Measurements from ENCODE around the gene PRTN3. TPM values are rescaled to one million over a fixed set of nuclear protein-coding genes. Genes with fewer than 3 reads are reported as not detected.

Gene PRTN3
- total RNA-seq, 1 donor, result 34.7 TPM

DNA sequence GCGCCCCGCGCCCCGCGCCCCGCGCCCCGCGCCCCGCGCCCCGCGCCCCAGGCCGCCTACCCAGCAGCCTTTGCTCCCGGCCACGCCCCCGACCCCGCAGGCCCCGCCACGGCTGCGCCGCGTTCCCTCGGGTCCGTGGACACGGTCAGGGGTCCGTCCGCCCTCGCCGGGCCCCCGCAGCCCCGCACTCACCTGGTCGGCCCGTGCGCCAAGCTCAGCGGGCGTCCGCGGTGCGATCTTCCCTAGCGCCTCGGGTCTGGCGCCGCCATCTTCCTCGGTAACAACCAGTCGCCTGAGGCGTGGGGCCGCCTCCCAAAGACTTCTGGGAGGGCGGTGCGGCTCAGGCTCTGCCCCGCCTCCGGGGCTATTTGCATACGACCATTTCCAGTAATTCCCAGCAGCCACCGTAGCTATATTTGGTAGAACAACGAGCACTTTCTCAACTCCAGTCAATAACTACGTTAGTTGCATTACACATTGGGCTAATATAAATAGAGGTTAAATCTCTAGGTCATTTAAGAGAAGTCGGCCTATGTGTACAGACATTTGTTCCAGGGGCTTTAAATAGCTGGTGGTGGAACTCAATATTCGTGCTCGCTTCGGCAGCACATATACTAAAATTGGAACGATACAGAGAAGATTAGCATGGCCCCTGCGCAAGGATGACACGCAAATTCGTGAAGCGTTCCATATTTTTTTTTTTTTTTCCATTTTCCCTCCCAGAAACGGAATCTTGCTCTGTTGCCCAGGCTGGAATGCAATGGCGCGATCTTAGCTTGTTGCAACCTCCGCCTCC is 52.3 kb downstream of the PRTN3 start, which contains the start of the genes MED16 and RNU6-9:
TSS of gene MED16 (minus strand) at position 294 of the 796 bp plus-strand sequence. CDS start 2,056 bp downstream, outside the sequence.
TSS of gene RNU6-9 (plus strand) at position 591 of the 796 bp plus-strand sequence.
- DNase-seq (ENCODE audit: low read depth in 2 of 3, low spot score in 2 of 3), result peak; percentile 86 to 95 (median 93)

GRCh38 chr19:896434-896833 is 55.6 kb downstream of the PRTN3 start:
- DNase-seq (ENCODE audit: low read depth in 2 of 3, low spot score in 2 of 3), result no peak

GRCh38 chr19:896999-897398 is 56.2 kb downstream of the PRTN3 start:
- no peak for DNase-seq (ENCODE audit: low read depth in 2 of 3, low spot score in 2 of 3)

GRCh38 chr19:897442-898039 is 56.7 kb downstream of the PRTN3 start:
- no peak for DNase-seq (ENCODE audit: low read depth in 2 of 3, low spot score in 2 of 3)

Small RNA genes within 50 kb of the gene (small RNA-seq; reads per million reads assigned to genes)
- gene MIR3187, result not detected
- 9.2 reads per million, percentile 92 among the genes with 10 or more reads in this experiment for gene RNU6-9

Other genes starting within 250 kb of the PRTN3 start
- gene POLRMT, start 207.5 kb upstream of the PRTN3 start, total RNA-seq, result 50.9 TPM
- under 0.01 TPM for gene FGF22, start 201.1 kb upstream of the PRTN3 start, total RNA-seq
- 50.1 TPM for gene RNF126, start 177.8 kb upstream of the PRTN3 start, total RNA-seq
- gene FSTL3, start 164.6 kb upstream of the PRTN3 start, total RNA-seq, result 7.5 TPM
- gene PRSS57, start 145.5 kb upstream of the PRTN3 start, total RNA-seq, result 829 TPM
- 15.6 TPM for gene PALM, start 132.1 kb upstream of the PRTN3 start, total RNA-seq
- gene MISP, start 89.9 kb upstream of the PRTN3 start, total RNA-seq, result 0.27 TPM
- 348 TPM for gene PTBP1, start 43.5 kb upstream of the PRTN3 start, total RNA-seq
- 5.9 TPM for gene PLPPR3, start 19.0 kb upstream of the PRTN3 start, total RNA-seq
- gene AZU1, start 13.2 kb upstream of the PRTN3 start, total RNA-seq, result 5.4 TPM
- 11.0 TPM for gene ELANE, start 11.3 kb downstream of the PRTN3 start, total RNA-seq
- gene CFD, start 18.7 kb downstream of the PRTN3 start, total RNA-seq, result 9.4 TPM
- gene MED16, start 52.2 kb downstream of the PRTN3 start, total RNA-seq, result 78.4 TPM
- not detected for gene RNU6-9, start 52.5 kb downstream of the PRTN3 start, total RNA-seq
- 122 TPM for gene R3HDM4, start 72.2 kb downstream of the PRTN3 start, total RNA-seq
- 1.3 TPM for gene KISS1R, start 76.3 kb downstream of the PRTN3 start, total RNA-seq
- 37.2 TPM for gene ARID3A, start 85.0 kb downstream of the PRTN3 start, total RNA-seq
- 100 TPM for gene WDR18, start 143.3 kb downstream of the PRTN3 start, total RNA-seq
- 0.81 TPM for gene GRIN3B, start 159.4 kb downstream of the PRTN3 start, total RNA-seq
- gene TMEM259, start 180.1 kb downstream of the PRTN3 start, total RNA-seq, result 148 TPM
- gene RNU6-2, start 180.5 kb downstream of the PRTN3 start, total RNA-seq, result not detected
- gene CNN2, start 185.6 kb downstream of the PRTN3 start, total RNA-seq, result 236 TPM
- gene ABCA7, start 199.1 kb downstream of the PRTN3 start, total RNA-seq, result 42.5 TPM
- gene ARHGAP45, start 226.2 kb downstream of the PRTN3 start, total RNA-seq, result 217 TPM